Measurements from ENCODE around the gene TNRC6B. TPM values are rescaled to one million over a fixed set of nuclear protein-coding genes. Genes with fewer than 3 reads are reported as not detected.

TNRC6B gene
- total and polyA plus RNA-seq, 2 of the 13 experiments (the other 11 are each of a cell fraction or from before 2014, with no cell fraction given), result 8.9 to 13.2 TPM

DNA sequence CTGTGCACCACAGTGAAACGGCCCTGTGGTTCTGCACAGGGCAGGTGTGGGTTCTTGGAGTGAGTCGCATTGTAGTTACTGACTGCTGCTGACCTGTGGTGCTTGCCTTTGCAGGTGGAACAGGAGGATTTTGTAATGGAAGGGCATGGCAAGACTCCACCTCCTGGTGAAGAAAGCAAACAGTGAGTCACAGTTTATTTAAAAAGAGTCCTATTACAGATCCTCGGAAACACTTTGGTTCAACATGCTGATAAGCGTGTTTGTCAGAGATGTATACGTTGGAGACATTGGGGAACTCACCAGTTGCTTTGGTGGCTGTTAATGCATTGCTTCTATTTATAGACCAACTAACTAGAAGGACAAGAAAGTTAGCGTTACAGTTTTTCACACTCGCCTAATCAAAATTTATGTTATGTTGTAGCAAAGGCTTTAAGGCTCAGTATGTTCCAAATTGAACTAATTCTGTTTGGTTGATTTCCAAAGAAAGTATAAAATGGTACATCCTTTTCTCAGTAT, 21.7 kb upstream of the TNRC6B start (continued):
- TF ChIP-seq KLF12 (CRISPR knock-in tag; IDR thresholded peaks at IDR 0.05; ENCODE audit: borderline replicate concordance) (no peak), MBNL3 (CRISPR knock-in tag; conservative IDR thresholded peaks at IDR 0.05) (no peak), GABPA (IDR thresholded peaks at IDR 0.05; ENCODE audit: low read depth, low read length) (no peak), GABPA (CRISPR knock-in tag; IDR thresholded peaks at IDR 0.05; ENCODE audit: low read depth) (peak; percentile 50; the same call in 1 of the 2 replicates), KDM6A (CRISPR knock-in tag; IDR thresholded peaks at IDR 0.05; ENCODE audit: low read depth) (0 out of 2 replicates have a peak, but pooled peaks have one; percentile 3), HNRNPUL1 (IDR thresholded peaks at IDR 0.05; ENCODE audit: low read depth, low read length) (no peak), ZNF766 (CRISPR knock-in tag; IDR thresholded peaks at IDR 0.05; ENCODE audit: borderline replicate concordance) (no peak), ZFP1 (CRISPR knock-in tag; IDR thresholded peaks at IDR 0.05) (peak; percentile 76), KDM5B (CRISPR knock-in tag; IDR thresholded peaks at IDR 0.05; ENCODE audit: borderline replicate concordance) (no peak), HDAC1 (CRISPR knock-in tag; IDR thresholded peaks at IDR 0.05) (peak; percentile 80), GATA4 (IDR thresholded peaks at IDR 0.05; ENCODE audit: borderline replicate concordance, low read depth) (peak; percentile 51; the same call in 1 of the 2 replicates), ZNF432 (CRISPR knock-in tag; IDR thresholded peaks at IDR 0.05; ENCODE audit: borderline replicate concordance) (no peak), AKAP8 (CRISPR knock-in tag; IDR thresholded peaks at IDR 0.05) (peak; percentile 34; the same call in 1 of the 2 replicates), ZNF550 (CRISPR knock-in tag; IDR thresholded peaks at IDR 0.05; ENCODE audit: borderline replicate concordance) (no peak), KDM1A (CRISPR knock-in tag; IDR thresholded peaks at IDR 0.05) (peak; percentile 60; the same call in 1 of the 2 replicates), SMARCE1 (IDR thresholded peaks at IDR 0.05; ENCODE audit: borderline replicate concordance) (no peak), REPIN1 (CRISPR knock-in tag; IDR thresholded peaks at IDR 0.05; ENCODE audit: borderline replicate concordance, low read depth) (peak; percentile 61; the same call in 1 of the 2 replicates), SMC3 (IDR thresholded peaks at IDR 0.05; ENCODE audit: low read length) (0 out of 2 replicates have a peak, but pooled peaks have one; percentile 35), ZNF160 (CRISPR knock-in tag; IDR thresholded peaks at IDR 0.05) (no peak), NFIB (CRISPR knock-in tag; IDR thresholded peaks at IDR 0.05; ENCODE audit: borderline replicate concordance) (no peak), CBX1 (IDR thresholded peaks at IDR 0.05; ENCODE audit: low read depth) (no peak)
- TF ChIP-seq, protein P1, sequence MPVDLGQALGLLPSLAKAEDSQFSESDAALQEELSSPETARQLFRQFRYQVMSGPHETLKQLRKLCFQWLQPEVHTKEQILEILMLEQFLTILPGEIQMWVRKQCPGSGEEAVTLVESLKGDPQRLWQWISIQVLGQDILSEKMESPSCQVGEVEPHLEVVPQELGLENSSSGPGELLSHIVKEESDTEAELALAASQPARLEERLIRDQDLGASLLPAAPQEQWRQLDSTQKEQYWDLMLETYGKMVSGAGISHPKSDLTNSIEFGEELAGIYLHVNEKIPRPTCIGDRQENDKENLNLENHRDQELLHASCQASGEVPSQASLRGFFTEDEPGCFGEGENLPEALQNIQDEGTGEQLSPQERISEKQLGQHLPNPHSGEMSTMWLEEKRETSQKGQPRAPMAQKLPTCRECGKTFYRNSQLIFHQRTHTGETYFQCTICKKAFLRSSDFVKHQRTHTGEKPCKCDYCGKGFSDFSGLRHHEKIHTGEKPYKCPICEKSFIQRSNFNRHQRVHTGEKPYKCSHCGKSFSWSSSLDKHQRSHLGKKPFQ (CRISPR knock-in tag; IDR thresholded peaks at IDR 0.05; ENCODE audit: insufficient replicate concordance), result no peak
- TF ChIP-seq, protein P2, sequence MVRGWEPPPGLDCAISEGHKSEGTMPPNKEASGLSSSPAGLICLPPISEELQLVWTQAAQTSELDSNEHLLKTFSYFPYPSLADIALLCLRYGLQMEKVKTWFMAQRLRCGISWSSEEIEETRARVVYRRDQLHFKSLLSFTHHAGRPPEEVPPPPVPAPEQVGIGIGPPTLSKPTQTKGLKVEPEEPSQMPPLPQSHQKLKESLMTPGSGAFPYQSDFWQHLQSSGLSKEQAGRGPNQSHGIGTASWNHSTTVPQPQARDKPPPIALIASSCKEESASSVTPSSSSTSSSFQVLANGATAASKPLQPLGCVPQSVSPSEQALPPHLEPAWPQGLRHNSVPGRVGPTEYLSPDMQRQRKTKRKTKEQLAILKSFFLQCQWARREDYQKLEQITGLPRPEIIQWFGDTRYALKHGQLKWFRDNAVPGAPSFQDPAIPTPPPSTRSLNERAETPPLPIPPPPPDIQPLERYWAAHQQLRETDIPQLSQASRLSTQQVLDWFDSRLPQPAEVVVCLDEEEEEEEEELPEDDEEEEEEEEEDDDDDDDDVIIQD (CRISPR knock-in tag; IDR thresholded peaks at IDR 0.05; ENCODE audit: low read depth), result peak; percentile 96
- TF ChIP-seq, protein P3, sequence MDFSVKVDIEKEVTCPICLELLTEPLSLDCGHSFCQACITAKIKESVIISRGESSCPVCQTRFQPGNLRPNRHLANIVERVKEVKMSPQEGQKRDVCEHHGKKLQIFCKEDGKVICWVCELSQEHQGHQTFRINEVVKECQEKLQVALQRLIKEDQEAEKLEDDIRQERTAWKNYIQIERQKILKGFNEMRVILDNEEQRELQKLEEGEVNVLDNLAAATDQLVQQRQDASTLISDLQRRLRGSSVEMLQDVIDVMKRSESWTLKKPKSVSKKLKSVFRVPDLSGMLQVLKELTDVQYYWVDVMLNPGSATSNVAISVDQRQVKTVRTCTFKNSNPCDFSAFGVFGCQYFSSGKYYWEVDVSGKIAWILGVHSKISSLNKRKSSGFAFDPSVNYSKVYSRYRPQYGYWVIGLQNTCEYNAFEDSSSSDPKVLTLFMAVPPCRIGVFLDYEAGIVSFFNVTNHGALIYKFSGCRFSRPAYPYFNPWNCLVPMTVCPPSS (IDR thresholded peaks at IDR 0.05), result no peak
- TF ChIP-seq, protein P4, sequence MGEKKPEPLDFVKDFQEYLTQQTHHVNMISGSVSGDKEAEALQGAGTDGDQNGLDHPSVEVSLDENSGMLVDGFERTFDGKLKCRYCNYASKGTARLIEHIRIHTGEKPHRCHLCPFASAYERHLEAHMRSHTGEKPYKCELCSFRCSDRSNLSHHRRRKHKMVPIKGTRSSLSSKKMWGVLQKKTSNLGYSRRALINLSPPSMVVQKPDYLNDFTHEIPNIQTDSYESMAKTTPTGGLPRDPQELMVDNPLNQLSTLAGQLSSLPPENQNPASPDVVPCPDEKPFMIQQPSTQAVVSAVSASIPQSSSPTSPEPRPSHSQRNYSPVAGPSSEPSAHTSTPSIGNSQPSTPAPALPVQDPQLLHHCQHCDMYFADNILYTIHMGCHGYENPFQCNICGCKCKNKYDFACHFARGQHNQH (CRISPR knock-in tag; IDR thresholded peaks at IDR 0.05), result peak; percentile 90
- TF ChIP-seq, protein P5, sequence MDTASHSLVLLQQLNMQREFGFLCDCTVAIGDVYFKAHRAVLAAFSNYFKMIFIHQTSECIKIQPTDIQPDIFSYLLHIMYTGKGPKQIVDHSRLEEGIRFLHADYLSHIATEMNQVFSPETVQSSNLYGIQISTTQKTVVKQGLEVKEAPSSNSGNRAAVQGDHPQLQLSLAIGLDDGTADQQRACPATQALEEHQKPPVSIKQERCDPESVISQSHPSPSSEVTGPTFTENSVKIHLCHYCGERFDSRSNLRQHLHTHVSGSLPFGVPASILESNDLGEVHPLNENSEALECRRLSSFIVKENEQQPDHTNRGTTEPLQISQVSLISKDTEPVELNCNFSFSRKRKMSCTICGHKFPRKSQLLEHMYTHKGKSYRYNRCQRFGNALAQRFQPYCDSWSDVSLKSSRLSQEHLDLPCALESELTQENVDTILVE (CRISPR knock-in tag; IDR thresholded peaks at IDR 0.05), result peak; percentile 53; the same call in 1 of the 2 replicates
